ENCODE results near the gene RTF2. TPM values are rescaled to one million over a fixed set of nuclear protein-coding genes. Genes with fewer than 3 reads are reported as not detected.
A peak's percentile ranks its signal among the peaks of the same experiment; 100 is the strongest.
"Not testable (repeated sequence)": the region's sequence is repeated elsewhere in the genome, so short reads cannot be mapped to it uniquely, and the experiment has no call there.

The RTF2 gene
- total RNA-seq, 1 experiment from 2014 or later, result 81.4 TPM

GRCh38 chr20:56542489-56543030 is 74.1 kb downstream of the RTF2 start:
- DNase-seq (ENCODE audit: low read depth), result no peak

GRCh38 chr20:56551571-56551970 is 83.1 kb downstream of the RTF2 start:
- DNase-seq (ENCODE audit: low read depth), result no peak

GRCh38 chr20:56552911-56553629 is 84.6 kb downstream of the RTF2 start:
- no peak for DNase-seq (ENCODE audit: low read depth)

- peak; percentile 97 for DNase-seq (ENCODE audit: low read depth)
Observed at GRCh38 chr20:56554869-56555268, 86.4 kb downstream of the RTF2 start.

GRCh38 chr20:56558968-56559367 is 90.5 kb downstream of the RTF2 start:
- no peak for DNase-seq (ENCODE audit: low read depth)

GRCh38 chr20:56564526-56564925 is 96.1 kb downstream of the RTF2 start:
- not testable (repeated sequence) for DNase-seq (ENCODE audit: low read depth)

- DNase-seq (ENCODE audit: low read depth), result no peak
Observed at GRCh38 chr20:56565511-56565910, 97.1 kb downstream of the RTF2 start.

- DNase-seq (ENCODE audit: low read depth), result peak; percentile 5
Observed at GRCh38 chr20:56566621-56567020, 98.2 kb downstream of the RTF2 start.

Other genes starting within 250 kb of the RTF2 start
- not detected in 2 replicates for gene MC3R, start 219.9 kb upstream of the RTF2 start, total RNA-seq (2014; rRNA removed)
- 31.6 and 42.4 TPM in 2 replicates for gene FAM210B, start 109.7 kb upstream of the RTF2 start, total RNA-seq (2014; rRNA removed)
- 117 and 130 TPM in 2 replicates for gene AURKA, start 76.4 kb upstream of the RTF2 start, total RNA-seq (2014; rRNA removed)
- 46.5 and 54.4 TPM in 2 replicates for gene CSTF1, start 76.0 kb upstream of the RTF2 start, total RNA-seq (2014; rRNA removed)
- 1.2 and 3.8 TPM in 2 replicates for gene CASS4, start 56.4 kb upstream of the RTF2 start, total RNA-seq (2014; rRNA removed)
- not detected in 2 replicates for gene FAM209A, start 56.1 kb downstream of the RTF2 start, total RNA-seq (2014; rRNA removed)
- not detected in 2 replicates for gene FAM209B, start 64.6 kb downstream of the RTF2 start, total RNA-seq (2014; rRNA removed)
- not detected in 2 replicates for gene TFAP2C, start 160.7 kb downstream of the RTF2 start, total RNA-seq (2014; rRNA removed)

Measured in LHCN-M2 (cell line).